DND-41 (cell line): ENCODE measurements around the gene MESD.

ENCODE experiments used
- ATAC-seq: fragments of 200-7000 bp; cut with Tn5 transposase; 3 replicates; pipeline ENCODE4 v1.9.1; 2021; ENCODE audit warnings: low read depth; ENCODE audit not compliant: insufficient read depth
- DNase-seq: peaks from one replicate; pipeline ENCODE4 v3.0.0-alpha.2; 2020
- H2AFZ ChIP-seq: 2 replicates; pipeline ENCODE4 v1.6.0; 2012; ENCODE audit warnings: low read depth, low read length
- H3K27ac ChIP-seq: 2 replicates; pipeline ENCODE4 v1.5.1; 2012; ENCODE audit warnings: low read length, inconsistent platforms
- H3K27me3 ChIP-seq: fragments of 200-600 bp; sonication (generic); 2 replicates; pipeline ENCODE4 v1.6.0; 2012; ENCODE audit warnings: low read length, mild to moderate bottlenecking, inconsistent platforms; ENCODE audit not compliant: insufficient read depth, poor library complexity
- H3K36me3 ChIP-seq: 2 replicates; pipeline ENCODE4 v1.5.1; 2012; ENCODE audit warnings: low read length, inconsistent platforms; ENCODE audit not compliant: insufficient read depth
- H3K4me1 ChIP-seq: 2 replicates; pipeline ENCODE4 v1.5.1; 2012; ENCODE audit warnings: mild to moderate bottlenecking, low read length; ENCODE audit not compliant: insufficient read depth
- H3K4me2 ChIP-seq: 2 replicates; pipeline ENCODE4 v1.6.0; 2012; ENCODE audit warnings: mild to moderate bottlenecking, moderate library complexity, low read length, inconsistent platforms; ENCODE audit not compliant: insufficient read depth
- H3K4me3 ChIP-seq, 2 experiments: fragments of 200-600 bp in 1 of 2; shearing (Covaris generic) in 1 of 2; 2 replicates each; pipeline ENCODE4 v1.5.1; 2012 to 2016; ENCODE audit warnings: inconsistent platforms in 2 of 2, low read length in 2 of 2, mild to moderate bottlenecking in 2 of 2, low read depth in 1 of 2, moderate library complexity in 1 of 2
- H3K79me2 ChIP-seq: 2 replicates; pipeline ENCODE4 v1.6.0; 2012; ENCODE audit warnings: low read length, inconsistent platforms; ENCODE audit not compliant: insufficient read depth
- H3K9ac ChIP-seq: 2 replicates; pipeline ENCODE4 v1.6.0; 2012; ENCODE audit warnings: low read depth, mild to moderate bottlenecking, inconsistent platforms, low read length, moderate library complexity
- H3K9me3 ChIP-seq: 2 replicates; pipeline ENCODE4 v1.5.1; 2012; ENCODE audit warnings: low read length, moderate library complexity, mild to moderate bottlenecking, inconsistent platforms; ENCODE audit not compliant: insufficient read depth, severe bottlenecking
- H4K20me1 ChIP-seq: 2 replicates; pipeline ENCODE4 v1.6.0; 2012; ENCODE audit warnings: low read length; ENCODE audit not compliant: insufficient read depth
- EZH2 ChIP-seq: IDR thresholded peaks from 3 replicates; pipeline ENCODE4 v1.6.1; 2012; ENCODE audit warnings: borderline replicate concordance, low read depth, mild to moderate bottlenecking, moderate library complexity, low read length, inconsistent platforms; ENCODE audit not compliant: severe bottlenecking
- TF ChIP-seq, protein P1 (sequence below): IDR thresholded peaks from 2 replicates; pipeline ENCODE4 v1.5.1; 2012; ENCODE audit warnings: borderline replicate concordance, low read length, moderate library complexity, mild to moderate bottlenecking; ENCODE audit not compliant: poor library complexity, severe bottlenecking; ENCODE audit errors: extremely low read depth

Gene MESD

DNA sequence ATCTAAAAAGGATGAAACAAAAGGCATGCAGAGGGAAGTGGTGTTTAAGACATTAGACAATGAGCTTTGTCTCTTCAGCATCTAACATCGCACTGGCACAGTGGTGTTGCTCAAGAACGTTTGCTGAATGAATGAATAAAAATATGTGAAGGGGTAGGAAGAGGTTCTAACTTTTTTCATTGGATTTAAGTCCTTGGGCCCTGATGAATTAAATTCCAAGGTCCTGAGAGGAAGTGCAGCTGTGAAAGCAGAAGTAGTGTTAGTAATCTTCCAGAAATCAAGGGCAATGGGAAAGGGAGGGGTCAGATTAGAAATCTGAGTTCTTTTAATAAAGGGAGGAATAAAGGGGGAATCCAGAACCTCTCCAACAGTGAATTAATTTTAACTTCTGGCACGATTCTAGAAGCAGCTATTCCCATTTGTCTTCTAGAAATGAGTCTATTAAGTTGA is 40.7 kb upstream of the MESD start:
- no peaks in the 10 kb centered on the region for H3K27me3 ChIP-seq
- no peak for DNase-seq
- H3K9me3 ChIP-seq, result no peaks in the 10 kb centered on the region
- no peaks in the 10 kb centered on the region for H3K36me3 ChIP-seq
- no peaks in the 10 kb centered on the region for H4K20me1 ChIP-seq
- TF ChIP-seq EZH2, result no peak
- TF ChIP-seq, protein P1, sequence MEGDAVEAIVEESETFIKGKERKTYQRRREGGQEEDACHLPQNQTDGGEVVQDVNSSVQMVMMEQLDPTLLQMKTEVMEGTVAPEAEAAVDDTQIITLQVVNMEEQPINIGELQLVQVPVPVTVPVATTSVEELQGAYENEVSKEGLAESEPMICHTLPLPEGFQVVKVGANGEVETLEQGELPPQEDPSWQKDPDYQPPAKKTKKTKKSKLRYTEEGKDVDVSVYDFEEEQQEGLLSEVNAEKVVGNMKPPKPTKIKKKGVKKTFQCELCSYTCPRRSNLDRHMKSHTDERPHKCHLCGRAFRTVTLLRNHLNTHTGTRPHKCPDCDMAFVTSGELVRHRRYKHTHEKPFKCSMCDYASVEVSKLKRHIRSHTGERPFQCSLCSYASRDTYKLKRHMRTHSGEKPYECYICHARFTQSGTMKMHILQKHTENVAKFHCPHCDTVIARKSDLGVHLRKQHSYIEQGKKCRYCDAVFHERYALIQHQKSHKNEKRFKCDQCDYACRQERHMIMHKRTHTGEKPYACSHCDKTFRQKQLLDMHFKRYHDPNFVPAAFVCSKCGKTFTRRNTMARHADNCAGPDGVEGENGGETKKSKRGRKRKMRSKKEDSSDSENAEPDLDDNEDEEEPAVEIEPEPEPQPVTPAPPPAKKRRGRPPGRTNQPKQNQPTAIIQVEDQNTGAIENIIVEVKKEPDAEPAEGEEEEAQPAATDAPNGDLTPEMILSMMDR, result no peak
- H3K9ac ChIP-seq, result no peak overlapping the region
- no peak overlapping the region for H3K4me2 ChIP-seq
- H3K27ac ChIP-seq, result no peak overlapping the region
- no peak overlapping the region for H3K4me3 ChIP-seq
- no peak for ATAC-seq
- no peaks in the 10 kb centered on the region for H3K79me2 ChIP-seq
- H3K4me1 ChIP-seq, result no peaks in the 10 kb centered on the region
- no peak overlapping the region for H2AFZ ChIP-seq

DNA sequence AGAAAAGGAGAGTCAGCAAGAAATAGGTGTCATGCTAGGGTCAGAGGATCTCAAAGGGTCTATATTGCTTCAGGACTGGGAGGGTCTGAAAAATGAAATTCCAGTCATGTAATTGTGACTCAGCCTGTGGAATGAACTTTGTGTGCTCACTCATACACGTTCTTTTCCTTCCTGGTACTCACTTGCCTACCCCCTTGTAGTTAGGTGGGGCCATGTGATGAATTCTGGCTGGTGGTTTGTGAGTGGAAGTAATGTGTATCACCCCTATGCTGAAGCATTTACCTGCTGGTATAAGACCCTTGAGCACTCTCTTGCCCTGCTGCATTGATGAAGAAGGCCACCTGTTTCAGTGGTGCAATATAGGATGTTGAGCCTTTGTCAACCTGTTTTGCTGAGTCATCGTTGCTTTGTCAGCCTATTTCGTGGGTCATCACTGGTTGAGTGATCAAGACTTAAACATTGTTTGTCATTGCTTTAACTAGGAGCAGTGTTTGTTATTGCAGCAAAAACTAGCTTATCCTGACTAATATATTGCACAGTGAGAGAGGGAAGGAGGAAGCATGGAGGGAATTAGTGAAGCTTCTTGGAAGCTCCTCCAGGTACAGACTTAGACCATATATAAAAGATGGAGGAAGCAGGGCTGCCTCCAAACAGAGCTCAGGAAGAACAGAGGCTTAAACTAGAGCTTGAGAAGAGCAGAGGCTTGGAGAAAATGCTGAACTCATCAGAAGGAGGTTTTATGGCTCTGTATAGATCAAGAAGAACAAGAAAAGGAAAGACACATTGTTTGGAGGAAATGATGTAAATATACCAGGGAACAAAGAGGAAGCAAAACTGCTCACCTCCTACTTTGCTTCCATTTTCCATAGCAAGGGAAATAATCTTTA is 40.0 kb upstream of the MESD start:
- no peak for TF ChIP-seq EZH2
- TF ChIP-seq, protein P1, result no peak
- Histone ChIP-seq H3K27me3 (no peaks in the 10 kb centered on the region), H2AFZ (no peak overlapping the region), H3K4me3 (no peak overlapping the region), H3K4me1 (no peaks in the 10 kb centered on the region), H3K4me2 (no peak overlapping the region), H4K20me1 (no peaks in the 10 kb centered on the region), H3K27ac (no peak overlapping the region), H3K79me2 (no peaks in the 10 kb centered on the region), H3K9me3 (no peaks in the 10 kb centered on the region), H3K36me3 (no peaks in the 10 kb centered on the region), H3K9ac (no peak overlapping the region)
- ATAC-seq, result no peak
- no peak for DNase-seq

DNA sequence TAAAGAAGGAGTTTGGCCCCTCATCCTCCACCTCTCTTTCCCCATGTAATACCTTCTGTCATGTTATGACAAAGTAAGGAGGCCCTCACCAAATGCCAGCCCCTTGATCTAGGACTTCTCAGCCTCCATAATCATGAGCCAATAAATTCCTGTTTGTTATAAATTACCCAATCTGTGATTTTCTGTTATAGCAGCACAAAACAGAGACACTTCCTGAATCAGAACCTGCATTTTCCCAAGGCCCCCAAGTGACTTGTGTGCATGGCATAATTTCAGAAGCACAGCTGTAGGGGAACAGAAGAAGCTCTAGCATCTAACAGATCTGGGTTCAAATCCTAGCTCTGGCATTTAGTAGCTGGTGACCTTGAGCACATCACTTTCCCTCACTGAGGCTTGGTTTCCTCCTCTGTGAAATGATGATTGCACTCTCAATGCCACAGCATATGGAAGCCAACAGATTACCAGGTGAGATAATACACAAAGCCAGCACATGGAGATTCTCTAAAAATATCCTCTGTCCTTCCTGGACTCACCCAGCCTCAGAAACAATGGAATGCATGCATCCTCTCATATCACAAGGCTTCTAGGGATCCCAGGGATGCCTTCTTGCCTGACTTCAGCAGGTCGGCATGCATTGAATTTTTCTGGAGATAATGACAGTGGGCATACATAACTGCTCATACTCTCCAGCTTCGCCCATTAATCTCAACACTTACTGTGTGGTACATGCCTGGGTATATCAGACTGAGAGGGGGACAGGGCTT is 37.4 kb upstream of the MESD start:
- no peaks in the 10 kb centered on the region for H3K27me3 ChIP-seq
- H3K9ac ChIP-seq, result no peak overlapping the region
- DNase-seq (no peak), ATAC-seq (no peak)
- no peak overlapping the region for H3K27ac ChIP-seq
- H3K79me2 ChIP-seq, result no peaks in the 10 kb centered on the region
- H3K36me3 ChIP-seq, result no peaks in the 10 kb centered on the region
- H3K4me3 ChIP-seq, result no peak overlapping the region
- no peaks in the 10 kb centered on the region for H3K4me1 ChIP-seq
- H4K20me1 ChIP-seq, result no peaks in the 10 kb centered on the region
- H3K4me2 ChIP-seq, result no peak overlapping the region
- TF ChIP-seq, protein P1, result no peak
- TF ChIP-seq EZH2, result no peak
- no peak overlapping the region for H2AFZ ChIP-seq
- no peaks in the 10 kb centered on the region for H3K9me3 ChIP-seq
